Measurements from ENCODE around the gene ZNF521.

GRCh38 chr18:25055076-25055475, 296.9 kb downstream of the ZNF521 start:
- TF ChIP-seq POLR2A (IDR thresholded peaks at IDR 0.05) (no peak), POLR2AphosphoS5 (IDR thresholded peaks at IDR 0.05) (no peak), CTCF (IDR thresholded peaks at IDR 0.05) (no peak), EP300 (IDR thresholded peaks at IDR 0.05) (no peak)
